Natural killer cell treated with Interleukin-12 subunit alpha and Interleukin-12 subunit beta and Interleukin-15 and Interleukin-18, amount 100 ng/mL, for 72 hours (primary cell): Measurements from ENCODE around the gene SOX12. TPM values are rescaled to one million over a fixed set of nuclear protein-coding genes. Genes with fewer than 3 reads are reported as not detected.
"Not testable (repeated sequence)": the region's sequence is repeated elsewhere in the genome, so short reads cannot be mapped to it uniquely, and the experiment has no call there.

Experiments used
- ATAC-seq, 2 donors: fragments of 150-1000 bp; cut with Tn5 transposase in 1 of 2; sonication (Bioruptor Pico), chemical (Tn5 transposase) in 1 of 2; 2 replicates each; pipeline ENCODE4 v1.10.0; 2021
- DNase-seq: peaks from one replicate; pipeline ENCODE4 v3.0.0; 2022; ENCODE audit warnings: low spot score
- H3K27ac Mint-ChIP-seq, 2 donors: 1 replicate in 1 of 2; 2 replicates in 1 of 2; pipeline ENCODE4 v1.8.0; 2022; ENCODE audit warnings: mixed read lengths in 2 of 2, mild to moderate bottlenecking in 1 of 2, moderate library complexity in 1 of 2
- H3K27me3 Mint-ChIP-seq, 2 donors: 1 replicate in 1 of 2; 2 replicates in 1 of 2; pipeline ENCODE4 v1.8.0; 2022; ENCODE audit warnings: mixed read lengths in 2 of 2
- H3K36me3 Mint-ChIP-seq: one replicate; pipeline ENCODE4 v1.8.0; 2022; ENCODE audit warnings: mixed read lengths
- H3K4me1 Mint-ChIP-seq, 2 donors: 1 replicate in 1 of 2; 2 replicates in 1 of 2; pipeline ENCODE4 v1.8.0; 2022; ENCODE audit warnings: low read depth in 2 of 2, mixed read lengths in 2 of 2, mild to moderate bottlenecking in 1 of 2
- H3K4me3 Mint-ChIP-seq: one replicate; pipeline ENCODE4 v1.8.0; 2022; ENCODE audit warnings: mixed read lengths
- H3K9me3 Mint-ChIP-seq: 2 replicates; pipeline ENCODE4 v1.8.0; 2022; ENCODE audit warnings: mixed read lengths
- total RNA-seq, 2 donors: library from RNA; stranded (reverse); gene quantifications; one replicate each; pipeline ENCODE4 v1.2.3, GENCODE V29; 2022

SOX12 gene
- total RNA-seq, 2 donors from 2014 or later: 0.36 to 1.5 TPM

DNA sequence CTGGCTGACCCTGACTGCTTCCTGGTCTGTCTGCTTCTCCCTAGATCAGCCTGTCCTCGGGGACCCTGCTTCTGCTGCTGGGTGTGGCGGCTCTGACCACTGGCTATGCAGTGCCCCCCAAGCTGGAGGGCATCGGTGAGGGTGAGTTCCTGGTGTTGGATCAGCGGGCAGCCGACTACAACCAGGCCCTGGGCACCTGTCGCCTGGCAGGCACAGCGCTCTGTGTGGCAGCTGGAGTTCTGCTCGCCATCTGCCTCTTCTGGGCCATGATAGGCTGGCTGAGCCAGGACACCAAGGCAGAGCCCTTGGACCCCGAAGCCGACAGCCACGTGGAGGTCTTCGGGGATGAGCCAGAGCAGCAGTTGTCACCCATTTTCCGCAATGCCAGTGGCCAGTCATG, 27.8 kb downstream of the SOX12 start:
- Mint-ChIP-seq H3K4me3 (no peak overlapping the region), H3K27ac (no peak overlapping the region), H3K36me3 (no peaks in the 10 kb centered on the region), H3K9me3 (no peaks in the 10 kb centered on the region), H3K4me1 (peaks cover 9 to 12% of the 10 kb centered on the region in 2 donors), H3K27me3 (no peaks in the 10 kb centered on the region)
- DNase-seq (no peak), ATAC-seq (no peak)

DNA sequence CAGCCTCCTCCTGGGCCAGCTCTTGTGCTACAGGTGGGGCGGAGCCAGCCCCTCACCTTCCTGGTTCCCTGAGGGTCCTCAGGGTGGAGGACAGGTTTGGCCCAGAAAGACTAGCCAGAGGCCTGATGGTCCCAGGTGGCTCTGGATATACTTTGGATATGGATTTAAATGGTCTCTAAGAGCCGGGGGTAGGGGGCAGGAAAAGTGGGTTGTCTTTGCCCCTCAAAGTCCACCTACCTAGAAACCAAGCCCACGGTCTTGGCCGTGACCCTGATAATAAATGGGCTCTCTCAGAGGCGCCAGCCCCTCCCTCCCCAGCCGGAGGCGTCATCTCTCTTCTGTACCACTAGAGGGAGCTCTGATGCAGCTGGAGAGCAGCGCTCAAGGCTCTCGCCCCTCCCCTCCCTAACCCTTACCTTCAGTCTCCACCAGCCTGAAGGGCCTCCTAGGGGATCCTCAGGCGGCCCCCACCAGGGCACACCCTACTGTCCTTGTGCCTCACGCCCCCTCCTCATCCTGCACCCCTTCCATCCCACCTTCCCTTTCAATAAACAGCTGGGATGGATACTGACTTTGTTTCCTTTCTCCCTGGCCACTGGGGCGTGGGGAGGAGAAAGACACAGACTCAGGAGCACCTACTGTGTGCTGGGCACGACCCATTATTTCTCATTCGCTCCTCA, 29.1 kb downstream of the SOX12 start:
- Mint-ChIP-seq H3K27ac (no peak overlapping the region), H3K4me1 (peaks cover 4 to 6% of the 10 kb centered on the region in 2 donors), H3K4me3 (no peak overlapping the region), H3K9me3 (no peaks in the 10 kb centered on the region), H3K36me3 (no peaks in the 10 kb centered on the region), H3K27me3 (no peaks in the 10 kb centered on the region)
- DNase-seq (peak; percentile 79), ATAC-seq (peak; percentile 95 to 96)

DNA sequence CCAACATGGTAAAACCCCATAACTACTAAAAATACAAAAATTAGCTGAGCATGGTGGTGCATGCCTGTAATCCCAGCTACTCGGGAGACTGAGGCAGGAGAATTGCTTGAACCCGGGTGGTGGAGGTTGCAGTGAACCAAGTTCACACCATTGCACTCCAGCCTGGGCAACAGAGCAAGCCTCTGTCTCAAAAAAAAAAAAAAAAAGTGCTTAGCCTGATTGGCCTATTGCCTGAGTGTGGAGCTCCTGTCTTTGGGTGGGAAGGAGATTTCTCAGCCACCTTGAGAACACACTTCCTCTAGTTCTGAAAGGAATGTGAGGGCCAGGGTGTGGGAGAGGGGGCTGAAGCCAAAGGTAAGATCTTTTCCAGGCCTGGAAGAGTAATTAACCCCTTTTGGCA, 30.8 kb downstream of the SOX12 start:
- not testable (repeated sequence) for H3K27ac Mint-ChIP-seq, H3K9me3 Mint-ChIP-seq, ATAC-seq, H3K4me1 Mint-ChIP-seq, H3K36me3 Mint-ChIP-seq, H3K4me3 Mint-ChIP-seq, DNase-seq, H3K27me3 Mint-ChIP-seq

DNA sequence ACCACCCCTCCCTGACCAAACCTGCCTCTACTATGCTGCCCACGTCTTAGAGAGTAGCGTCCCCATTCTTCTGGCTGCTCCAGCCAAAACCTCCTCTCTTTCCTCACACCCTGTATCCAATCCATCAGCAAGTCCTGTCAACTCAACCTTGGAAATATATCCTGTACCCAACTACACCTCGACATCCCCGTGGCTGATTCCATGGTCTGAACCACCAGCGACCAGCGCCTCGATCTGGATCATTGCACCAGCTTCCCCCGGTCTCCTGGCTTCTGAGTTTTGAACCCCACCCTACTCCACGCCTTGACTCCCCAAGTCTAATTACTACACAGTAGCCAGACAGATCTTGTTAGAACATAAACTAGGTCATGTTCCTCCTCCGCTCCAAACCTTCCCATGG, 31.4 kb downstream of the SOX12 start:
- ATAC-seq: no peak
- Mint-ChIP-seq H3K27ac (no peak overlapping the region), H3K4me1 (peaks cover 4 to 5% of the 10 kb centered on the region in 2 donors), H3K4me3 (no peak overlapping the region), H3K36me3 (no peaks in the 10 kb centered on the region), H3K27me3 (no peaks in the 10 kb centered on the region), H3K9me3 (no peaks in the 10 kb centered on the region)
- no peak for DNase-seq

DNA sequence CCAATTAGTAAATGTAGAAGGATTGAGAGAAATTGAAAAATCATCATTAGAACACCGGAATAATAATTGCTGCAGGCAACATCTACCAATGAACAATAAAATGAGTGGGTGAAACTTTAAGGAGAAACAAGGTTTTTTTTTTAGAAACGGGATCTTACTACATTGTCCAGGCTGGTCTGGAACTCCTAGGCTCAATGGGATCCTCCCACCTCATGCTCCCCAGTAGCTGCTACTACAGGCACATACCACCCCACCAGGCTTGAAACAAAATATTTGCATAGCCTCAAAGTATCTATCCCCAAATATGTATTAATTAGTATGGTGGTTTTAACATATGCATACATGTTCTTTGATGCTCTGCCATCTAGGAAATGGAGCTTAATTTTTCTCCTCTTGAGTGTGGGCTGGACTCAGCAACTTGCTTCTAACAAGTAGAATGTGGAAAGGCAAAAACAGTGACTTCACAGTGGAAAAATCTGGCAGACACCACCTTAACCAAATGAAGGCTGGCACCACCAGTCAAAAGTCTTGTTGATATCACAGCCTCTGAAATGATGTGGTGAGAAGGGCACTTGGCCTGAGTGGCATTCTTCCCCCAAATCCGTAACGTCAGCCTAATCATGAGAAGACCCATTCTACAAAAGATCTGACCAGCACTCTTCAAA, 33.7 kb downstream of the SOX12 start:
- Mint-ChIP-seq H3K4me3 (no peak overlapping the region), H3K27me3 (peaks cover 0 to 3% of the 10 kb centered on the region in 2 donors), H3K4me1 (peaks cover 5 to 6% of the 10 kb centered on the region in 2 donors), H3K9me3 (no peaks in the 10 kb centered on the region), H3K27ac (no peak overlapping the region), H3K36me3 (no peaks in the 10 kb centered on the region)
- ATAC-seq: no peak
- DNase-seq: no peak

DNA sequence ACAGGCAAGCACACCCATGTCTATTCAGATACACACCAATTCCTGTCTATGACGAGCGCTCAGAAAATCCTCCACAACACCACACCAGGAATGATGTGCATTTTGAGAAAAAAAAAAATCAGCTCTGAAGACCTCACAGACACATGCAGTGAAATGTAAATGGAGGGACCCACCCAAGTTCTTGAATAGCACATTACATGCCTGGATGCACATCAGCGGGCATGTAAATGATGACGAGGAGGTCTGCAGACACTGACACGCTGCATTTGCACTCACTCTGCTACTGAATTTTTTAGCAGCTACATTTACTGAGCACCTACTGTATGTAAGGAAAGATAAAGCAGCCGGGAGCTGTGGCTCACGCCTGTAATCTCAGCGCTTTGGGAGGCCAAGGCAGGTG, 36.2 kb downstream of the SOX12 start:
- ATAC-seq (no peak), DNase-seq (no peak)
- H3K9me3 Mint-ChIP-seq: no peaks in the 10 kb centered on the region
- H3K27me3 Mint-ChIP-seq: peaks cover 0 to 12% of the 10 kb centered on the region in 2 donors
- H3K27ac Mint-ChIP-seq: no peak overlapping the region
- H3K4me3 Mint-ChIP-seq: no peak overlapping the region
- H3K36me3 Mint-ChIP-seq: no peaks in the 10 kb centered on the region
- peaks cover 5 to 15% of the 10 kb centered on the region in 2 donors for H3K4me1 Mint-ChIP-seq

DNA sequence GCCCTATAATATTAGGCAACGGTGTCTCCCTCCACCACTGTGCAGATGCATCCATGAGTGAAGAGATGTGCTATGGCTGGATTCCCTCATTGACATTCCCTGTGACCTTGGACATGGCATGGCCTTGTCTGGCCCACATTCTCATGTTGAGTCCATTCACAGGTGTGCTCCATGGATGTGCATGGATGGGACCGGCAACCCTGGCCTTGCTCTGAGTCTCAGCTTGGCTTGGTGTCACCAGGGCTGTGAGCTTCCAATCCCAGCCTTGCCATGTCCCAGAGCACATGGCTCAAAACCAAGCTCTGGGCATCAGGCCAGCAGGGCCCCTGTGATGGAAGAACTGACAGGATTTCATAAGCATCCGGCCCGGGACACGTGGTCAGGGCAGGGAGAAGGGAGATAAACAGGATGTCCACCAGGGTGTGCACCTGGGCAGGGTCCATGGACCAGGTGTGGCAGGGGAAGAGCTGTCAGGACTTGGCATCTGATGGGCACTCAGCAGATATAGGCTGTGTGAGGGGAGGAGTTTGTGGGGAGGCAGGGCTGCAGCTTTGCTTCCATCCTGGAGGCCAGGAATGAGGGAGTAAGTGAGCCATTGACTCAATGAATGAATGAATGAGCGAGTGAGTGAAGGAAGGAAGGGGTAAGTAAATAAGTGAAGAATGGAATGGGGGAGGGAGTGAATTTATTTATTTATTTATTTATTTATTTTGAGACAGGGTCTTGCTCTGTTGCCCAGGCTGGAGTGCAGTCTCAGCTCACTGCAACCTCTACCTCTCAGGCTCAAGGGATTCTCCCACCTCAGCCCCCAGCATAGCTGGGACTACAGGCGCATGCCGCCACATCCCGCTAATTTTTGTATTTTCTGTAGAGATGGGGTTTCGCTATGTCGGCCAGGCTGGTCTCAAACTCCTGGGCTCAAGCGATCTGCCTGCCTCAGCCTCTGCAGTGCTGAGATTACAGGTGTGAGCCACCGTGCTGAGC, 37.2 kb downstream of the SOX12 start:
- DNase-seq (no peak), ATAC-seq (peak; percentile 65 to 78)
- no peaks in the 10 kb centered on the region for H3K9me3 Mint-ChIP-seq
- peaks cover 5 to 15% of the 10 kb centered on the region in 2 donors for H3K4me1 Mint-ChIP-seq
- peak overlapping the region; percentile 5 to 16 for H3K27ac Mint-ChIP-seq
- H3K27me3 Mint-ChIP-seq: peaks cover 0 to 12% of the 10 kb centered on the region in 2 donors
- no peaks in the 10 kb centered on the region for H3K36me3 Mint-ChIP-seq
- no peak overlapping the region for H3K4me3 Mint-ChIP-seq

DNA sequence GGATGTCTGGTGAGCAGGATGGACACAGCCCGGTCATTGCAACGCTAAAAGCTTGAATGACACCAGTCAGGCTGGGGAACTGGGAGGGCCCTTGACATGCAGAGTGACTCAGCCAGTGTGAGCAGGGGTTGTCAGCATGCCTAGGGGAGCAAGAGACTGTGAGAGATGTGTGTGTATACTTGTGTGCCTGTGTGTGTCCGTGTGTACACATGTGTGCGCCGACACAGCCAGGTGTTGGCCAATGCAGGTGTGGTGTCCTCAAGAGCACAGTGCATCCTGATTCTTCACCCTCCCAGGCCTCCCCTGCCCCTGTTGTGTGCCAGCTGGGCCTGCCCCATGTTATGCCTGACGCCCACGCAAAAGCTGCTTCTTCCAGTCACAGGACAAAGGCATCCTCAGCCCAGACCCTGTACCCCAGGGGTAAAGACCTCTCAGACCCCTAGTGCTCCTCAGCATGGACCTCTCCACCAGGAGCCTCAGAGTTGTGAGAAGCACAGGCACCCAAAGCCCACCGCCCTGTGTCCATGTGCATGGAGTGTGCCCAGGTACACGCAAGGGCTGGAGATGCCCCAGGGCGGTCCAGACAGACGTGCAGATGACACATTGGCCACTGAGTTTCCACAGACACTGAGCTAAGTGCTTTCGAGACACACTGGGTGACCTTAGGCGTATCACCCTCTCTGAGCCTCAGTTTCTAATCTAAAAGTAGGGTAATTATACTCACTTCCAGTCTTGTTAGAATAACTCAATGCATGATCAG, 38.1 kb downstream of the SOX12 start:
- H3K36me3 Mint-ChIP-seq: no peaks in the 10 kb centered on the region
- H3K27ac Mint-ChIP-seq: no peak overlapping the region
- no peak overlapping the region for H3K4me3 Mint-ChIP-seq
- peaks cover 0 to 13% of the 10 kb centered on the region in 2 donors for H3K27me3 Mint-ChIP-seq
- ATAC-seq (peak; percentile 25 to 29), DNase-seq (no peak)
- no peaks in the 10 kb centered on the region for H3K9me3 Mint-ChIP-seq
- H3K4me1 Mint-ChIP-seq: peaks cover 5 to 15% of the 10 kb centered on the region in 2 donors

DNA sequence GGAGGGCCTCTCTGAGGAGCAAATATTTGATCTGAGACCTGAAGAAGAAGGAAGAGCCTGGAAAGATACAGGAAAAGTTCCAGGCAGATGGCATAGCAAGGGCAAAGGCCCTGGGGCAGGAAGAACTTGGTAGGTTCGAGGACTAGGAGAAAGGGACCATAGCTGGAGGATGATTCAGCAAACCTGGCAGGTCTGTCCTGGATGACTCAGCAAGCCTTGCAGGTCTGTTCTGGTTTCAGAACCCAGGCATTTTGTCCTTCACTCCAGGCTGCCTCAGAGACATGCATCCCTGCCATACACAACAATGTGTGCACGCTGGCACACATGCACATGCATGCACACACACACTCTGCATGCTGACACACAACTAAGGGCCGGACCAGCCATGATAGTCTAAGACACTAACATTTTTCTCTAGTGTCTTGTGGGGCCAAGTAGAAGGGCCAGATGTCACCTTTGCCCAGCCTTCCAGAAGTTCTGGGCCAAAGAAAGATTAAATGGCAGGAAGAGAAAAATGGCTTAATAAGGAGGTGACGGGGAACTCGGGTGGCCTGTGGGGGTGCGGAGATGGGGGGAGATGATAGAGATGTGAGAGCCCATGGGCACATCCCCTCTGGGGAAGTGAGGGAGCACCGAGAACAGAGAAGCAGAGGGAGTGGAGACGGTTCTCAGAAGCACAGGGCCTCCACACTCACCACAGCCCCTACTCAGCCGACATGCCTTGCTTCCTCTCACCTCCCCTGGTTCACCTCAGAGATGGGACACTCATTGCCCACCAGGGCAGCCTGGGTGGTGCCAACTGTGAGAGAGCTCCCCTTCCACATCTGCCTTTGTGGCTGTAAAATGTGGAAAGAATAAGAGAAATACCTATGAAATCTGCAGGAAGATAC, 39.8 kb downstream of the SOX12 start:
- Mint-ChIP-seq H3K4me3 (no peak overlapping the region), H3K4me1 (peaks cover 5 to 15% of the 10 kb centered on the region in 2 donors), H3K27ac (peak overlapping the region; percentile 13 to 60), H3K36me3 (no peaks in the 10 kb centered on the region), H3K9me3 (no peaks in the 10 kb centered on the region), H3K27me3 (peaks cover 0 to 18% of the 10 kb centered on the region in 2 donors)
- ATAC-seq (peak in 1 of 2 donors; percentile 21), DNase-seq (no peak)

DNA sequence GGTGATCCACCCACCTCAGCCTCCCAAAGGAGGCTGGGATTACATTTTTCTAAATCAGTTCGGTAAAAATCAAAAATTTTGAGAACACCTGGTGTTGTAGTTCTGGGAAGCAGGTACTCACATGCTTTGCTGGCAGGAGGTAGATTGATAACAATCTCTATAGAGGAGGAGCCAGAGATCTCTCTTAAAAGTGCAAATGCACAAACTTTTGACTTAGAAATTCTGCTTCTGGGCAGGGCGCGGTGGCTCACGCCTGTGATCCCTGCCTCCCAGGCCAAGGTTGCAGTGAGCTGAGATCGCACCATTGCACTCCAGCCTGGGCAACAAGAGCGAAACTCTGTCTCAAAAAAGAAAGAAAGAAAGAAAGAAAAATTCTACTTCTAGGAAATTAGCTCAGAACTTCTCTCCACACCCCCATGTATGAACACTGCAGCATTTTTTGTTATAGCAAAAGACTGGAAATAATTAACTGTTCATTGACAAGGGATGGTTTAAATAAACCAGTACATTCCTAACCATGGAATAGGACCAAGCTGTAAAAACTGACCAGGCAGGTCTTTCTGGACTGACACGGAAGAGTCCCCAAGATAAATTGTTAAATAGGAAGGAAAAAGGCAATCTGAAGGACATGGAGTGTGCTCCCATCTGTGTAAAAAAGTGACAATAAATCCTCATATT, 40.8 kb downstream of the SOX12 start:
- ATAC-seq (no peak), DNase-seq (no peak)
- no peaks in the 10 kb centered on the region for H3K36me3 Mint-ChIP-seq
- H3K27me3 Mint-ChIP-seq: peaks cover 0 to 18% of the 10 kb centered on the region in 2 donors
- H3K4me1 Mint-ChIP-seq: peaks cover 5 to 15% of the 10 kb centered on the region in 2 donors
- no peak overlapping the region for H3K4me3 Mint-ChIP-seq
- H3K27ac Mint-ChIP-seq: no peak overlapping the region
- no peaks in the 10 kb centered on the region for H3K9me3 Mint-ChIP-seq

DNA sequence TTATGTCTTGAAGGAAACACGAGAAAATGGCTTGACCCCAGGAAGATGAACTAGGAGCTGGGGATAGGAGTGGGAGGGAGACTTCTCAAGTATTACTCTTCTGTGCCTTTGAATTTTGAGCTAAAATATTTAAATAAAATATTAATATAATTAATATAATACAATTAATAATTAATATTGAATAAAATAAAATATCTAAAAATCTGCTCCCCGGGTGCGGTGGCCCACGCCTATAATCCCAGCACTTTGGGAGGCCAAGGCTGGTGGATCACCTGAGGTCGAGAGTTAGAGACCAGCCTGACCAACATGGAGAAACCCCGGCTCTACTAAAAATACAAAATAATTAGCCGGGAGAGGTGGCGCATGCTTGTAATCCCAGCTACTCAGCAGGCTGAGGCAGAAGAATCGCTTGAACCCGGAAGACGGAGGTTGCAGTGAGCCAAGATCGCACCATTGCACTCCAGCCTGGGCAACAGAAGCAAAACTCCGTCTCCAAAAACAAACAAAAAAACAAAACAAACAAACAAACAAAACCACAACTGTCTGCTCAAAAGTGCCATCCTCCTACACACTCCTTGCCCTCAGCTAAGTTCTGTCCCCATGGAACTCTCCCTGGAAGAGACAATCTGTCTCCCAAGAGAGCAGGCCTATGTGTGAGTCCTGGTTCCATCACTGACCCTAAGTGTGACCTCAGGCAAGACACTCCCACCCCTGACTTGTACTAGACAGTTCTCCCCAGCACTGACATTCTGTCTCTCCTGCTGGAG, 41.5 kb downstream of the SOX12 start:
- DNase-seq: no peak
- H3K9me3 Mint-ChIP-seq: no peaks in the 10 kb centered on the region
- peaks cover 0 to 18% of the 10 kb centered on the region in 2 donors for H3K27me3 Mint-ChIP-seq
- no peak overlapping the region for H3K4me3 Mint-ChIP-seq
- no peak overlapping the region for H3K27ac Mint-ChIP-seq
- H3K36me3 Mint-ChIP-seq: no peaks in the 10 kb centered on the region
- no peak for ATAC-seq
- peaks cover 12 to 15% of the 10 kb centered on the region in 2 donors for H3K4me1 Mint-ChIP-seq
